K562 (cell line): Measurements from ENCODE around the gene RMI1. TPM values are rescaled to one million over a fixed set of nuclear protein-coding genes. Genes with fewer than 3 reads are reported as not detected.
A peak's percentile ranks its signal among the peaks of the same experiment; 100 is the strongest.

Source experiments
- ATAC-seq: fragments of 200-7000 bp; cut with Tn5 transposase; 3 replicates; pipeline ENCODE4 v1.9.1; 2020; ENCODE audit warnings: moderate library complexity
- BruUV-seq: library from RNA; stranded (reverse); fragments of 400-500 nt; replicated peaks from 2 replicates; lab custom pipeline; 2021; lab: Mats Ljungman, UMichigan
- CTCF ChIA-PET: fragments of 300-600 bp; formaldehyde crosslinking; extraction: SDS; loops from one replicate; lab custom pipeline; 2021; ENCODE audit warnings: low intra/inter-chr PET ratio; lab: Yijun Ruan, JAX
- POLR2A ChIA-PET: fragments of 300-600, 350-650 bp; sonication (Branson Sonifier 250); formaldehyde crosslinking; extraction: SDS; loops from one replicate; lab custom pipeline; 2021; ENCODE audit warnings: antibody characterized with exemption, inconsistent platforms; lab: Yijun Ruan, JAX
- DNase-seq, 4 experiments: peaks; one replicate each; pipeline versions ENCODE4 v3.0.0 to v3.0.0-alpha.2; 2011 to 2018; ENCODE audit warnings: low spot score in 3 of 4, mixed read lengths in 3 of 4; ENCODE audit errors: extremely low read depth in 1 of 4
- FAIRE-seq: peaks from 2 replicates; lab custom pipeline; 2011; peaks lifted over from hg19 to GRCh38; lab: Jason Lieb, UNC
- H2AFZ ChIP-seq: 2 replicates; pipeline ENCODE4 v1.6.0; 2011; ENCODE audit warnings: low read depth, low read length, control low read depth, inconsistent platforms
- H3K27ac ChIP-seq: fragments of 200-600 bp; 3 replicates; pipeline ENCODE4 v1.8.0; 2011; ENCODE audit warnings: low read depth, mild to moderate bottlenecking, control low read depth, inconsistent platforms, low read length, moderate library complexity, mixed read lengths; ENCODE audit errors: extremely low read depth
- H3K27me3 ChIP-seq, 2 experiments: fragments of 300-600 bp in 1 of 2; 2 replicates in 1 of 2; 3 replicates in 1 of 2; pipeline versions ENCODE4 v1.6.0 to v1.8.0; 2011; ENCODE audit warnings: inconsistent platforms in 2 of 2, low read length in 2 of 2, mild to moderate bottlenecking in 1 of 2, mixed read lengths in 1 of 2, moderate library complexity in 1 of 2; ENCODE audit not compliant: control insufficient read depth in 2 of 2, insufficient read depth in 2 of 2
- H3K36me3 ChIP-seq: fragments of 300-600 bp; 3 replicates; pipeline ENCODE4 v1.8.0; 2011; ENCODE audit warnings: mild to moderate bottlenecking, low read length, inconsistent platforms; ENCODE audit not compliant: control insufficient read depth, insufficient read depth
- H3K4me1 ChIP-seq, 2 experiments: fragments of 200-600 bp in 1 of 2; replicated peaks in 1 of 2; 2 replicates in 1 of 2; 3 replicates in 1 of 2; pipeline versions ENCODE4 v1.5.1 to v1.8.0; 2011; ENCODE audit warnings: inconsistent platforms in 2 of 2, low read length in 2 of 2, mild to moderate bottlenecking in 1 of 2, mixed read lengths in 1 of 2, moderate library complexity in 1 of 2; ENCODE audit not compliant: control insufficient read depth in 2 of 2, insufficient read depth in 2 of 2
- H3K4me2 ChIP-seq: 2 replicates; pipeline ENCODE4 v1.6.1; 2011; ENCODE audit warnings: low read length, control low read depth, inconsistent platforms, mixed read lengths; ENCODE audit not compliant: insufficient read depth
- H3K4me3 ChIP-seq: fragments of 200-600 bp; sonication (generic), shearing (Covaris generic); 2 replicates; pipeline ENCODE4 v1.5.1; 2016; ENCODE audit warnings: control low read depth, inconsistent platforms
- H3K79me2 ChIP-seq: fragments of 200-600 bp; 3 replicates; pipeline ENCODE4 v1.8.0; 2011; ENCODE audit warnings: low read length, inconsistent platforms; ENCODE audit not compliant: control insufficient read depth, insufficient read depth
- H3K9ac ChIP-seq, 2 experiments: 2 replicates each; pipeline versions ENCODE4 v1.6.0 to v1.6.1; 2011; ENCODE audit warnings: low read depth in 2 of 2, low read length in 2 of 2, control low read depth in 1 of 2, inconsistent platforms in 1 of 2, mild to moderate bottlenecking in 1 of 2, mixed read lengths in 1 of 2; ENCODE audit not compliant: insufficient read depth in 1 of 2
- H3K9me1 ChIP-seq: one replicate; pipeline ENCODE4 v1.6.0; 2011; ENCODE audit warnings: inconsistent platforms, mild to moderate bottlenecking, low read length, moderate library complexity; ENCODE audit not compliant: control insufficient read depth, insufficient read depth
- H3K9me3 ChIP-seq: replicated peaks from 2 replicates; pipeline ENCODE4 v1.5.1; 2011; ENCODE audit warnings: low read depth, low read length, inconsistent platforms; ENCODE audit not compliant: control insufficient read depth, insufficient read depth
- H4K20me1 ChIP-seq: replicated peaks from 2 replicates; pipeline ENCODE4 v1.6.1; 2011; ENCODE audit warnings: low read length, inconsistent platforms, mixed read lengths; ENCODE audit not compliant: control insufficient read depth, insufficient read depth
- BRCA1 ChIP-seq, 2 experiments: fragments of 450-650 bp in 1 of 2; sonication (generic) in 1 of 2; formaldehyde crosslinking in 1 of 2; IDR thresholded peaks; 2 replicates each; pipeline versions ENCODE4 v1.5.0 to v1.6.1; 2017 to 2020; ENCODE audit warnings: mild to moderate bottlenecking in 1 of 2, missing genetic modification reagents in 1 of 2
- ESRRA ChIP-seq: fragments of 450-650 bp; IDR thresholded peaks from 2 replicates; pipeline ENCODE4 v1.6.1; 2014; ENCODE audit warnings: low read depth, mild to moderate bottlenecking, moderate library complexity, borderline replicate concordance
- RBBP5 ChIP-seq: fragments of 200-600 bp; sonication (generic); IDR thresholded peaks from 2 replicates; pipeline ENCODE4 v1.6.1; 2012; ENCODE audit warnings: borderline replicate concordance, mild to moderate bottlenecking, low read length, control low read depth, inconsistent platforms; ENCODE audit not compliant: insufficient read depth, poor library complexity, severe bottlenecking
- SIX5 ChIP-seq, 2 experiments: IDR thresholded peaks; 2 replicates each; pipeline ENCODE4 v1.6.1; 2011; ENCODE audit warnings: low read length in 2 of 2, borderline replicate concordance in 1 of 2, low read depth in 1 of 2, mild to moderate bottlenecking in 1 of 2, moderate library complexity in 1 of 2; ENCODE audit not compliant: insufficient read depth in 1 of 2
- ZBTB2 ChIP-seq: fragments of 450-650 bp; IDR thresholded peaks from 2 replicates; pipeline ENCODE4 v1.6.1; 2016; ENCODE audit warnings: antibody characterized with exemption
- ZNF277 ChIP-seq: fragments of 250-450 bp; sonication (Bioruptor Pico); IDR thresholded peaks from 2 replicates; pipeline ENCODE4 v1.8.0; 2022; ENCODE audit warnings: inconsistent platforms, mild to moderate bottlenecking, moderate library complexity, borderline replicate concordance
- WGBS: fragments of 100-300 bp; shearing (Covaris generic); methylation state at CpG from one replicate; pipeline ENCODE4 v1.1.6; 2016; ENCODE audit warnings: low coverage, mixed read lengths; ENCODE audit not compliant: insufficient coverage; ENCODE audit errors: missing lambda C conversion rate; 5-methylcytosine and 5-hydroxymethylcytosine counted together
- in situ Hi-C: fragments of 300-500 bp; cut with MboI; formaldehyde crosslinking; loops from 4 replicates; pipeline ENCODE4 v1.15.0; 2018; ENCODE audit warnings: inconsistent platforms, mixed read lengths
- intact Hi-C: fragments of 100-400 bp; cut with micrococcal nuclease; formaldehyde crosslinking; loops from 2 replicates; pipeline ENCODE4 v1.14.2; 2022
- polyA plus RNA-seq, 8 experiments: library from polyadenylated mRNA; depleted of rRNA in 4 of 8; stranded (reverse) in 5 of 8; unstranded in 3 of 8; fragments of >200 nt; fragmentation: Nextera tagmentation in 2 of 8; fragmentation: Illumina TruSeq in 1 of 8; extraction: Ambion mirVana in 2 of 8; extraction: Trizol in 1 of 8; gene quantifications; 2 replicates each; pipeline versions ENCODE4 v1.2.1 to v1.2.3, GENCODE V29; 2011 to 2014; ENCODE audit warnings: inconsistent platforms in 1 of 8, missing spikeins in 1 of 8
- total RNA-seq, 7 experiments: library from RNA; depleted of rRNA in 6 of 7; stranded (reverse); fragments of >200 nt in 6 of 7; fragmentation: Illumina TruSeq in 2 of 7; extraction: Trizol in 2 of 7; gene quantifications; 2 replicates each; pipeline versions ENCODE4 v1.2.1 to v1.2.3, GENCODE V29; 2011 to 2021; ENCODE audit warnings: low replicate concordance in 1 of 7

RMI1 gene
- total and polyA plus RNA-seq, 9 of the 15 experiments (the other 6 are each of a cell fraction or from before 2014, with no cell fraction given) = 3.0 to 17.4 (median 10.6) TPM

GRCh38 chr9:83957248-83957513, 23.4 kb upstream of the RMI1 start:
- H3K9me3 ChIP-seq = no peaks in the 10 kb centered on the region

More at GRCh38 chr9:83957248-83957513, 23.4 kb upstream of the RMI1 start:
- Histone ChIP-seq H2AFZ (peak overlapping the region; percentile 97), H3K9me1 (no peaks in the 10 kb centered on the region), H3K4me3 (peak overlapping the region; percentile 75)
- CTCF ChIA-PET = no interaction called here
- POLR2A ChIA-PET = interaction anchor here (0.9 kb wide), 1 partner anchor 23 kb away, joined by 3 read pairs; the partner anchor contains the start of gene RMI1
- TF ChIP-seq RBBP5 (no peak), SIX5 (IDR thresholded peaks at IDR 0.05; ENCODE audit: borderline replicate concordance in 1 of 2, insufficient read depth in 1 of 2, low read depth in 1 of 2, low read length in 2 of 2) (no peak), BRCA1 (IDR thresholded peaks at IDR 0.05) (no peak), BRCA1 (CRISPR knock-in tag; IDR thresholded peaks at IDR 0.05) (no peak), ZBTB2 (no peak), ZNF277 (CRISPR knock-in tag) (no peak), ESRRA (no peak)
- TF ChIP-seq, all 486 proteins: peak for 0
- intact Hi-C loops (no loop called here), in situ Hi-C loops (no loop called here)
- 0% methylated on average over 4 of the region's 4 CpGs for WGBS
- no peaks in the 10 kb centered on the region for H4K20me1 ChIP-seq
- no peak for DNase-seq
- H3K4me1 ChIP-seq = peaks cover 4 to 14% of the 10 kb centered on the region in 2 experiments; a peak in 4 of 5 replicates
- ATAC-seq = no peak
- H3K9ac ChIP-seq = peak overlapping the region; percentile 97 to 98; a peak in 3 of 4 replicates
- H3K4me2 ChIP-seq = peak overlapping the region; percentile 91
- H3K27ac ChIP-seq = peak overlapping the region; percentile 94
- H3K36me3 ChIP-seq = peaks cover 9% of the 10 kb centered on the region; the same call in 1 of the 3 replicates
- BruUV-seq = no TSS peak
- no peak for FAIRE-seq
- H3K79me2 ChIP-seq = peaks cover 23% of the 10 kb centered on the region
- no peaks in the 10 kb centered on the region for H3K27me3 ChIP-seq
